ENCODE measurements around the gene DYSF.

Gene DYSF

DNA sequence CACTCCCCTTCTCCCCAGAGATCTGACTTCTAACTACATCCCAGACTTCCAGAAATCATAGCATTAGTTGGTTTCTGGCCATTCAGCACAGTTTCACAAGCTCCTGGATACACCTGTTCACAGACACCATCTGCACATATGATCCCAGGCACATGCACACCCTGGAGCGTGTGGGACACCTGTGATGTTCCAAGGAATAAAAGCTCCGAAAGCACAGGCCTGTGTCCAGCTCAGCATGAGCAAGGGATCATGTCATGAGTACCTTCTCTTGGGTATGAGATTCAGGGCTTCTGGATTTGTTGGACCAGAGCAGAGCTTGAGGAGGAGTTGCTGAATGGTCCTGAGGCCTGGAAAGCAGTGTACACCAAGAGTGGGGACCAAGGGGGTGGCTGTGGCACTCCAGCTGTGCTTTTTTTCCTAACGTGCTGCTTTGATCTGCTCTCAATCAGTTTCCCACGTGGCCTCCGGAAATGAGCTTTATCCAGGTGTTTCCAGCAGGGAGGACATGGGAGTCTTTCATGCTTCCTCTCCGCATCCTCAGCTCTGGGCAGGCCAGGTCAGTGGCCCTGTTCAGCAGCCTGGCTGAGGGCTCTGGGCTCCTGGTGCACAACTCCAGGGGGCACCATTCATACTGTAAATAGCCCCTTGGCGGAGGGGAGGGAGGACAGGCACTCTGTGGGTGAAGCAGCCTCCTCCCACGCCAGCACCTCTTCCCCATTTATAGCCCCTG, 1.8 kb downstream of the DYSF start:
- TF ChIP-seq, protein P1, sequence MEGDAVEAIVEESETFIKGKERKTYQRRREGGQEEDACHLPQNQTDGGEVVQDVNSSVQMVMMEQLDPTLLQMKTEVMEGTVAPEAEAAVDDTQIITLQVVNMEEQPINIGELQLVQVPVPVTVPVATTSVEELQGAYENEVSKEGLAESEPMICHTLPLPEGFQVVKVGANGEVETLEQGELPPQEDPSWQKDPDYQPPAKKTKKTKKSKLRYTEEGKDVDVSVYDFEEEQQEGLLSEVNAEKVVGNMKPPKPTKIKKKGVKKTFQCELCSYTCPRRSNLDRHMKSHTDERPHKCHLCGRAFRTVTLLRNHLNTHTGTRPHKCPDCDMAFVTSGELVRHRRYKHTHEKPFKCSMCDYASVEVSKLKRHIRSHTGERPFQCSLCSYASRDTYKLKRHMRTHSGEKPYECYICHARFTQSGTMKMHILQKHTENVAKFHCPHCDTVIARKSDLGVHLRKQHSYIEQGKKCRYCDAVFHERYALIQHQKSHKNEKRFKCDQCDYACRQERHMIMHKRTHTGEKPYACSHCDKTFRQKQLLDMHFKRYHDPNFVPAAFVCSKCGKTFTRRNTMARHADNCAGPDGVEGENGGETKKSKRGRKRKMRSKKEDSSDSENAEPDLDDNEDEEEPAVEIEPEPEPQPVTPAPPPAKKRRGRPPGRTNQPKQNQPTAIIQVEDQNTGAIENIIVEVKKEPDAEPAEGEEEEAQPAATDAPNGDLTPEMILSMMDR (IDR thresholded peaks at IDR 0.05; ENCODE audit: insufficient read depth, low read length, missing control alignments): no peak
- no peak overlapping the region for H3K4me3 ChIP-seq (ENCODE audit: low read depth, low read length)
- DNase-seq (ENCODE audit: low read depth, low spot score): no peak
- CTCF ChIA-PET: interaction anchor here (1.2 to 22.6 kb wide), 5 partner anchors 7 to 156 kb away, joined by 3 to 456 read pairs (median 39); no protein-coding TSS in a partner anchor
- POLR2A ChIA-PET: interaction anchor here (0.6 kb wide), 1 partner anchor 111 kb away, joined by 3 read pairs; no protein-coding TSS in a partner anchor

DNA sequence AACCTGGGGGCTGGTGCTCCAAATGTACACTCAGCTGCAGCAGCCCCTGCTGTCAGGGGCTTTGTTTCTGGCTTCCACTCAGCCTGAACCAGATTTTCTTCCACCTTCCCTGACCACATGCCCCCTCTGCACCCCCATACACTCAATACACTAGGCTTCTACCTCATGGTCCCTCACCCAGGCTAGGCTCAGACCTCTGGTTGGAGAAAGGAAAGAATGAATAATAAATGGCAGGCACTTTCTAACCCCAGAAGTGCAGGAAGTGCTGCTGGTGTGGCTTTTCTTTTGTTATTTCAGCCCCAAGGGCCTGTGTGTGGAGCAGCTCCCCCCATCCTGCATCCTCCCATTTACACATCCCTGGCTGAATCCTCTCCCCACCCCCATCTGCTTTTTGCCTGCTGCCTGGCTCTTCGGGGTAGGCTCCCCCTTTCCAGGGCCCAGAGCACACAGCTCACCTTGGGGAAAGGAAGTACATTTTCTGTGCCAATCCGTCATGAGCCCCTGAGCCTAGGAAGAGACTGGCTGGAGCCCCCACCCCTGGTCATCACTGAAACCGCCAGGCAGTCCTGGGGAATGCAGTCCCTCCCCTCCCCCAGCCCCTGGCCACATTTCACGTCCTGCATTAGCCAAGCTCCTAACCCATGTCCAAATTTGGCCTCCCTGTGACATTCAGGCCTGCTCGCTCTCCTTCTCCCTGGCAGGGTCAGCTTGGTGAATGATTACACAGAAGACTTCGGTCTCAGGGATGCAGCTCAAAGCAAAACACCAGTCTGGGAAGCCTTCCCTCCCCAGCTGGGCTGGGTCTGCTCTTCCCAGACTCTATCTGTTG, 2.6 kb downstream of the DYSF start:
- TF ChIP-seq, protein P1 (IDR thresholded peaks at IDR 0.05; ENCODE audit: insufficient read depth, low read length, missing control alignments): no peak
- CTCF ChIA-PET: interaction anchor here (1.2 to 22.6 kb wide), 6 partner anchors 6 to 156 kb away, joined by 3 to 456 read pairs (median 22); no protein-coding TSS in a partner anchor
- no peak for DNase-seq (ENCODE audit: low read depth, low spot score)
- POLR2A ChIA-PET: no interaction called here
- H3K4me3 ChIP-seq (ENCODE audit: low read depth, low read length): no peak overlapping the region

DNA sequence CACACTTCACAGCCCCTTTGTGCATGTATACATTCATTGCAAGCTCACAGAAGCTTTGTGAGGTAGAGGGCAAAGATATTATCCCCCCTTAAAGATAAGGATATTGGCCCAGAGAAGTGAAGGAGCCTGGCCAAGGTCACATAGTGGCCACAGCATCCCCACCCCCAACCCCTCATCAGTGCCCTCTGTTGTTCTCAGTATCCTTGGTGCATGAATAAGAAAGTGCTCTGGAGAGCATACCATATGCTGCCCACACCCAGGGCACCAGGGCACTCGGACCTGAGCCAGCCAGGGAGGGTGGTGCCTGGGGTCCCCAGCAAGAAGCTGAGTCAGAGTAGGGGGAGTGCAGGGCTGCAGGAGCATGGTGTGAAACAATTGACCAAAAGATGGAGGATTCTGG, 3.3 kb downstream of the DYSF start:
- no peak overlapping the region for H3K4me3 ChIP-seq (ENCODE audit: low read depth, low read length)
- ChIA-PET CTCF (interaction anchor here (0.8 to 22.6 kb wide), 4 partner anchors 9 to 53 kb away, joined by 3 to 456 read pairs (median 22); no protein-coding TSS in a partner anchor), POLR2A (no interaction called here)
- DNase-seq (ENCODE audit: low read depth, low spot score): no peak
- TF ChIP-seq, protein P1 (IDR thresholded peaks at IDR 0.05; ENCODE audit: insufficient read depth, low read length, missing control alignments): no peak

DNA sequence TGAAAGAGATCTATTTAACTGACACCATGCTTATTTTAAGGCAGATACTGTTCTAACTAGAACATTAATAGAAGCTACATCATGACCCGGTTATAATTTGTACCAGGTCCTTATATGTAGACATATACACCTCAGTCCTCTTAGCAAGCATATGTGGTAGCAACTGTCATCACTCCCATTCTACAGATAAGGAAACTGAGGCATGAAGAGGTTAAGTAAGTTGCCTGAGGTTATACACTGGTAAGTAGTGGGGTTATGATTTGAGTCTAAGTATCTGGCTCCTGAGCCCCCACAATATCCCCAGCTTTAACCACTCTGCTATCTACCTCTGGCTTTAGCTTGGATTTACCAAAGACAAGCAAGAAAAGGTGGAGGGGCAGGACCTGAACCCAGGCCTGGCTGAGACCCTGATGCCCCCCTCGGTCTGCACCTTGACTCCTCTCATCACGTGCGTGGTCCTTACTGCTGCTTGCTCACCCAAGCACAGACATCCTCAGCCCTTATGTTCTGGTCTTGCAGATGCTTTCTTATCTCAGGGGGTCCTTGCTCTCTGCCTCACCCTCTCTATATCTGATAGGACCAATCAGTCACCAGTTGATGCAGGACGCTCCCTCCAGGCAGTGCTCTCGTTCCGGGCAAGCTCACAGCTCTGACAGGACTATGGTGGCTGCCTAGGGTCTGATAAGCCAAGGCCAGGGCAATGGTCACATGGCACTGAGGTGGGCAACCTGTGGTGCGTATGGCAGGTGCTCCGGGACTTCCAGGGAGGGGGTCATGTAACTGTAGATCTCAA, 4.0 kb downstream of the DYSF start:
- POLR2A ChIA-PET: no interaction called here
- DNase-seq (ENCODE audit: low read depth, low spot score): no peak
- CTCF ChIA-PET: interaction anchor here (0.8 to 22.6 kb wide), 4 partner anchors 8 to 52 kb away, joined by 3 to 456 read pairs (median 22); no protein-coding TSS in a partner anchor
- TF ChIP-seq, protein P1 (IDR thresholded peaks at IDR 0.05; ENCODE audit: insufficient read depth, low read length, missing control alignments): no peak
- no peak overlapping the region for H3K4me3 ChIP-seq (ENCODE audit: low read depth, low read length)

DNA sequence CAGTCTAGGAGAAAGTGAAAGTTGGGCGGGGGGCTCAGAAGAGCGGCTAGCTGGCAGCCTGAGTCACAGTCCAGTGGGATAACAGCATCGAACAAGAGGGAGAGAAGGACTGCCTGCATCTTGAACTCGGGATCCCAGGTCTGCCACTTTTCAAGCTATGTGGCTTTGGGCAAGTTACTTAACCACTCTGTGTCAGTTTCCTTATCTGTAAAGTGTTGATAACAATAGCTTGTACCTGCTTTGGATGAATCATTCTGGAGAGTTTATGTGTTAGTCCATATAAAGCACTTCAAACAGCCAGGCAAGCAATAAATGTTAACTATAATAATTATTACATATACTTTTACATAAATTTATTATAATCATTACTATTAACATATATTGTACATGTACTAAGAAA, 4.6 kb downstream of the DYSF start:
- CTCF ChIA-PET: interaction anchor here (5.9 to 22.6 kb wide), 2 partner anchors 11 to 51 kb away, joined by 39 to 456 read pairs; no protein-coding TSS in a partner anchor
- no peak overlapping the region for H3K4me3 ChIP-seq (ENCODE audit: low read depth, low read length)
- DNase-seq (ENCODE audit: low read depth, low spot score): no peak
- POLR2A ChIA-PET: no interaction called here
- TF ChIP-seq, protein P1 (IDR thresholded peaks at IDR 0.05; ENCODE audit: insufficient read depth, low read length, missing control alignments): no peak

All from AG04449 (cell line).